GM03348 (cell line): ENCODE results near the gene FAN1.
"Not testable (repeated sequence)": the region's sequence is repeated elsewhere in the genome, so short reads cannot be mapped to it uniquely, and the experiment has no call there.

ENCODE experiments used
- DNase-seq: peaks from one replicate; pipeline ENCODE4 v3.0.0; 2012; ENCODE audit warnings: low spot score

Gene FAN1

GRCh38 chr15:30903497-30904187 is at the start of gene FAN1:
Gene FAN1 (plus strand): TSS chr15:30903915. CDS start chr15:30904664, 749 bp downstream.
- peak; percentile 94 for DNase-seq

- DNase-seq, result peak; percentile 55
These were observed 44.4 kb upstream of the FAN1 start for GRCh38 chr15:30859091-30859874.

GRCh38 chr15:30865257-30865656 is 38.5 kb upstream of the FAN1 start:
- DNase-seq, result no peak

GRCh38 chr15:30870681-30871080 is 33.0 kb upstream of the FAN1 start:
- no peak for DNase-seq

GRCh38 chr15:30872341-30872748 is 31.4 kb upstream of the FAN1 start:
- DNase-seq, result no peak

- no peak for DNase-seq
These were observed 26.6 kb upstream of the FAN1 start for GRCh38 chr15:30877070-30877469.

GRCh38 chr15:30878515-30878914 is 25.2 kb upstream of the FAN1 start:
- DNase-seq, result no peak

- DNase-seq, result no peak
These were observed 20.8 kb upstream of the FAN1 start for GRCh38 chr15:30882849-30883433.

- not testable (repeated sequence) for DNase-seq
These were observed 20.0 kb upstream of the FAN1 start for GRCh38 chr15:30883666-30884065.

- DNase-seq, result peak; percentile 31
These were observed 17.9 kb upstream of the FAN1 start for GRCh38 chr15:30885814-30886213.

- no peak for DNase-seq
These were observed 14.5 kb upstream of the FAN1 start for GRCh38 chr15:30889196-30889595.

GRCh38 chr15:30895461-30896210 is 8.1 kb upstream of the FAN1 start:
- no peak for DNase-seq

GRCh38 chr15:30896211-30896606 is 7.5 kb upstream of the FAN1 start:
- DNase-seq, result no peak

- no peak for DNase-seq
These were observed 1.8 kb upstream of the FAN1 start for GRCh38 chr15:30901889-30902288.

GRCh38 chr15:30904812-30905211 is 1.1 kb downstream of the FAN1 start:
- no peak for DNase-seq

GRCh38 chr15:30905821-30906220 is 2.1 kb downstream of the FAN1 start:
- DNase-seq, result no peak

GRCh38 chr15:30906366-30906765 is 2.7 kb downstream of the FAN1 start:
- DNase-seq, result no peak

- no peak for DNase-seq
These were observed 10.0 kb downstream of the FAN1 start for GRCh38 chr15:30913761-30914160.

- no peak for DNase-seq
These were observed 13.3 kb downstream of the FAN1 start for GRCh38 chr15:30917013-30917412.

- DNase-seq, result no peak
These were observed 14.0 kb downstream of the FAN1 start for GRCh38 chr15:30917675-30918074.

GRCh38 chr15:30918366-30918765 is 14.7 kb downstream of the FAN1 start:
- no peak for DNase-seq

- no peak for DNase-seq
These were observed 16.3 kb downstream of the FAN1 start for GRCh38 chr15:30919877-30920550.
